Type B pancreatic cell (in vitro differentiated cells): ENCODE results near the gene PARP6. TPM values are rescaled to one million over a fixed set of nuclear protein-coding genes. Genes with fewer than 3 reads are reported as not detected.
"Not testable (repeated sequence)": the region's sequence is repeated elsewhere in the genome, so short reads cannot be mapped to it uniquely, and the experiment has no call there.

Experiments used
- DNase-seq: peaks from one replicate; pipeline ENCODE4 v3.0.0; 2021; ENCODE audit warnings: mixed read lengths; ENCODE audit not compliant: unreplicated experiment; ENCODE audit errors: extremely low spot score
- H3K27ac Mint-ChIP-seq: 2 replicates; pipeline ENCODE4 v1.8.0; 2021; ENCODE audit warnings: mild to moderate bottlenecking, mixed read lengths
- H3K27me3 Mint-ChIP-seq: 2 replicates; pipeline ENCODE4 v1.8.0; 2021; ENCODE audit warnings: mixed read lengths
- H3K36me3 Mint-ChIP-seq: 2 replicates; pipeline ENCODE4 v1.8.0; 2021; ENCODE audit warnings: mixed read lengths
- H3K4me1 Mint-ChIP-seq: one replicate; pipeline ENCODE4 v1.8.0; 2021; ENCODE audit warnings: mixed read lengths; ENCODE audit not compliant: unreplicated experiment
- H3K4me3 Mint-ChIP-seq: 2 replicates; pipeline ENCODE4 v1.8.0; 2021; ENCODE audit warnings: mild to moderate bottlenecking, mixed read lengths
- H3K9me3 Mint-ChIP-seq: 2 replicates; pipeline ENCODE4 v1.8.0; 2021; ENCODE audit warnings: mixed read lengths
- total RNA-seq: library from RNA; stranded (reverse); gene quantifications from 2 replicates; pipeline ENCODE4 v1.2.1, GENCODE V29; 2021; ENCODE audit warnings: low replicate concordance
- TF ChIP-seq, protein P1 (sequence below): fragments of 200-600 bp; sonication (generic); conservative IDR thresholded peaks from 2 replicates; pipeline ENCODE4 v1.5.0; 2021; ENCODE audit warnings: antibody characterized with exemption, mild to moderate bottlenecking

The PARP6 gene
- total RNA-seq, 1 donor from 2014 or later = 97.5 TPM

DNA sequence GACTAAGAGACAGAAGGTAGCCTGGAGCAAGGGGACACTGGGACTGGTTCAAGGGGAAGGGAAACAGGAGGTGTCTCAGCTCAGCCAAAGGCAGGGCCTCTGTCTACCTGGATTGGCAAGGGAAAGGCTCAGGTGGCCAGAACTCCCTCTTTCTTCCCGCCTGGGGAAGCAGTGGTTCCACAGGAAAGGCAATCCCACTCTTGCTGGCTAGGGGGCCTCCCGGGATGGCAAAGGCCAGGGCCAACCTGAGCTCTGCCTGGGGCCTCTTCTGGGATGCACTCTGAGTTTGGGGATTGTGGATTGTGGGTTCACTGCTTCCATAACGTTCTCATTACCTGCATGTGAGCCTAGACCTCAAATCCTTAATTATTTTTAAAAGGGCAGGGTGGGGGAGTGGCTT, 13.0 kb upstream of the PARP6 start:
- Mint-ChIP-seq H3K4me3 (no peak overlapping the region), H3K27me3 (peaks cover 10% of the 10 kb centered on the region), H3K27ac (no peak overlapping the region), H3K9me3 (no peaks in the 10 kb centered on the region), H3K4me1 (no peaks in the 10 kb centered on the region), H3K36me3 (no peaks in the 10 kb centered on the region)
- DNase-seq = no peak
- TF ChIP-seq, protein P1, sequence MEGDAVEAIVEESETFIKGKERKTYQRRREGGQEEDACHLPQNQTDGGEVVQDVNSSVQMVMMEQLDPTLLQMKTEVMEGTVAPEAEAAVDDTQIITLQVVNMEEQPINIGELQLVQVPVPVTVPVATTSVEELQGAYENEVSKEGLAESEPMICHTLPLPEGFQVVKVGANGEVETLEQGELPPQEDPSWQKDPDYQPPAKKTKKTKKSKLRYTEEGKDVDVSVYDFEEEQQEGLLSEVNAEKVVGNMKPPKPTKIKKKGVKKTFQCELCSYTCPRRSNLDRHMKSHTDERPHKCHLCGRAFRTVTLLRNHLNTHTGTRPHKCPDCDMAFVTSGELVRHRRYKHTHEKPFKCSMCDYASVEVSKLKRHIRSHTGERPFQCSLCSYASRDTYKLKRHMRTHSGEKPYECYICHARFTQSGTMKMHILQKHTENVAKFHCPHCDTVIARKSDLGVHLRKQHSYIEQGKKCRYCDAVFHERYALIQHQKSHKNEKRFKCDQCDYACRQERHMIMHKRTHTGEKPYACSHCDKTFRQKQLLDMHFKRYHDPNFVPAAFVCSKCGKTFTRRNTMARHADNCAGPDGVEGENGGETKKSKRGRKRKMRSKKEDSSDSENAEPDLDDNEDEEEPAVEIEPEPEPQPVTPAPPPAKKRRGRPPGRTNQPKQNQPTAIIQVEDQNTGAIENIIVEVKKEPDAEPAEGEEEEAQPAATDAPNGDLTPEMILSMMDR = no peak

DNA sequence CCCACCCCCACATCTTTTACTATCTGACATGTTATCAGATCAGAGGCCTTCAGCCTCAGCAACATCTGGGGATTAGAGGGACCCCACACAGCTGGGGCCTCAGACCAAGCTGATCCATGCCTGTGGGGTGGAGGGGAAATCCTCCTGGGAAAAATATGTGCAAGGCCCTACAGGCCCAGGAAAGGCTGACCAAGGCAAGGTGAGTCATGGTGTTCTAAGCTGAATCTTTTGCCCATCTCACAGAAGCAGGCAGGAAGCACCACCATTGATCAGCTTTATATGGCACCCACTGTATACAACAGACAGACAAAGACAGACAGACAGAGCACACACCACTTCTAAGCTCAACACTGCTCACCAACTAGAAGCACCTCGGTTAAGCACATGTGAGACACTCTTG, 12.4 kb upstream of the PARP6 start:
- no peak for DNase-seq
- TF ChIP-seq, protein P1 = no peak
- no peaks in the 10 kb centered on the region for H3K9me3 Mint-ChIP-seq
- no peaks in the 10 kb centered on the region for H3K36me3 Mint-ChIP-seq
- H3K4me3 Mint-ChIP-seq = no peak overlapping the region
- no peaks in the 10 kb centered on the region for H3K4me1 Mint-ChIP-seq
- peaks cover 9% of the 10 kb centered on the region for H3K27me3 Mint-ChIP-seq
- no peak overlapping the region for H3K27ac Mint-ChIP-seq

DNA sequence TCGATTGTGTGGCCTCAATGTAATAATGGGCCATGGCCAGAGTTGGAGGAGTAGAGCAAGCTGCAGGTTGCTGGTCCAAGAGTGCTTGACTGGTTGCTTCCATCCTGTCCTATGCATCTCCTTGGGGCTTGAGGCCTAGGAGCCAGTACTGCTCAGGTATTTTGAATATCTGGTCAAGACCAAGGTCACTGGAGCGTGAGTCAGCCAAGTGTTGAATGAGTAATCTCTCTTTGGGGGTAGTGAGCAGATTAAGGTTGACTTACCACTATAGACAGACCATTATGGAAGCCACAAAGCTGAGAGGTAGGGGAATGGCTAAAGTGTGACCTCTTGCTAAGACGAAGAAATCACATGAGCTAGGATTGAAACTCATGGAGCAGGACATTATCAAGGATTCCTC, 9.4 kb upstream of the PARP6 start:
- no peak overlapping the region for H3K4me3 Mint-ChIP-seq
- TF ChIP-seq, protein P1 = no peak
- peaks cover 24% of the 10 kb centered on the region for H3K27me3 Mint-ChIP-seq
- no peak for DNase-seq
- no peaks in the 10 kb centered on the region for H3K9me3 Mint-ChIP-seq
- H3K27ac Mint-ChIP-seq = no peak overlapping the region
- H3K36me3 Mint-ChIP-seq = no peaks in the 10 kb centered on the region
- no peaks in the 10 kb centered on the region for H3K4me1 Mint-ChIP-seq

DNA sequence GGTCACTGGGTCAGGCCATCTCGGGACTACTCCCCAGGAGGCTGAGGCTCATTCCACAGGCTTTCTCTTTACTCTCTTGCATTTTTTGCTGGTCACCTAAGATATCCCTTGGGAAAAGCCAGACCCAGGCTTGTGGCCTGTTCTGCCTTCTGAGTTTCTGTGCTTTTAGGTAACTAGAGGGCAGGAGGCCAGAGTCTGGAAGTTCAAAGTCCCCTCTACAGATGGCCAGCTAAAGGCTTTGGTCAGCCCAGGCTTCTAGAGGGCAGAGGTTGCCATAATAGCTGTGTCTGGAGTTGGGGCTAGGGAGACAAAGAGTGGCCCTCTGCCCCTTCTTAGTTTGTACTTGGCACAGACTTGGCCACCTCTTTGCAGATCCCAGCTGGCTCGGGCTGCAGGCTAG, 8.4 kb upstream of the PARP6 start:
- peaks cover 31% of the 10 kb centered on the region for H3K27me3 Mint-ChIP-seq
- no peaks in the 10 kb centered on the region for H3K9me3 Mint-ChIP-seq
- H3K27ac Mint-ChIP-seq = no peak overlapping the region
- H3K36me3 Mint-ChIP-seq = no peaks in the 10 kb centered on the region
- H3K4me1 Mint-ChIP-seq = no peaks in the 10 kb centered on the region
- H3K4me3 Mint-ChIP-seq = no peak overlapping the region
- DNase-seq = no peak
- TF ChIP-seq, protein P1 = no peak

DNA sequence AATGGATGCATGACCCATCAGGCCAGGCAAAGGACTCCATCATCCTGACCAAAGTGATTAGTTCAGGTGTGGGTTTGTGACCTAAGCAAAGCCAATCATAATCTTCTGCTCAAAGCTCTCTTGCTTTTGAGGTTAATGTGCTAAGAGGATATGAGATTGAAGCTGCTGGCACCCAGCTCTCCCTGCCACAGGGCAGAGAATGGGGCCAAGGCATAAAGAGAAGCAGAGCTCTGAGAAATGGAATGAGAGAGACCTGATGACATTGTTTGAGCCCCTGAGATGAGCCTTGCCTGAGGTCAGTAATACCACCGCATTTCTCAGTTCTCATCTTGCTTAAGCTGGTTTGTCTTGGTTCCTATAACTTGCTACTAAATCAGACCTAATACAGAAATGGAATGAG, 6.4 kb upstream of the PARP6 start:
- H3K27me3 Mint-ChIP-seq = peaks cover 31% of the 10 kb centered on the region
- no peak for DNase-seq
- TF ChIP-seq, protein P1 = no peak
- H3K9me3 Mint-ChIP-seq = no peaks in the 10 kb centered on the region
- H3K36me3 Mint-ChIP-seq = no peaks in the 10 kb centered on the region
- no peak overlapping the region for H3K4me3 Mint-ChIP-seq
- H3K27ac Mint-ChIP-seq = no peak overlapping the region
- no peaks in the 10 kb centered on the region for H3K4me1 Mint-ChIP-seq

DNA sequence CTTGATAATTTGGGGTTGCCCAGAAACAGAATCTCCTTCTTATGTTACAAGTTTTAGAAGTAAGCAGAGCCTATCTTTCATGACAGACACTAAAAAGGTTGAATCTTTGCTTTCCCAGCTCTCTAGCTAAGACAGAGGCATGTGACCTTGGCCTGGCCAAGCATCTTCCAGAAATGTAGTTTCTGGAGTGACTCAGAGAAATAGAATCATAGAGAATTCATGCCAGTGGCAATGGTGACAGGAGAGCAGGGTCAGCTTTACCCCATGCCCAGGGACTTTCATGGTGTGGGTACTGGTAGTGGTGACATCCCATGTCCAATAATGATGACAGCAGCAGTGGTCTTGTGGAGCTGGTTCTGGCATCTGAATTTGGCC, 4.0 kb upstream of the PARP6 start:
- no peak overlapping the region for H3K27ac Mint-ChIP-seq
- TF ChIP-seq, protein P1 = no peak
- H3K9me3 Mint-ChIP-seq = no peaks in the 10 kb centered on the region
- H3K27me3 Mint-ChIP-seq = peaks cover 26% of the 10 kb centered on the region
- DNase-seq = no peak
- peaks cover 8% of the 10 kb centered on the region for H3K4me1 Mint-ChIP-seq
- no peaks in the 10 kb centered on the region for H3K36me3 Mint-ChIP-seq
- no peak overlapping the region for H3K4me3 Mint-ChIP-seq

DNA sequence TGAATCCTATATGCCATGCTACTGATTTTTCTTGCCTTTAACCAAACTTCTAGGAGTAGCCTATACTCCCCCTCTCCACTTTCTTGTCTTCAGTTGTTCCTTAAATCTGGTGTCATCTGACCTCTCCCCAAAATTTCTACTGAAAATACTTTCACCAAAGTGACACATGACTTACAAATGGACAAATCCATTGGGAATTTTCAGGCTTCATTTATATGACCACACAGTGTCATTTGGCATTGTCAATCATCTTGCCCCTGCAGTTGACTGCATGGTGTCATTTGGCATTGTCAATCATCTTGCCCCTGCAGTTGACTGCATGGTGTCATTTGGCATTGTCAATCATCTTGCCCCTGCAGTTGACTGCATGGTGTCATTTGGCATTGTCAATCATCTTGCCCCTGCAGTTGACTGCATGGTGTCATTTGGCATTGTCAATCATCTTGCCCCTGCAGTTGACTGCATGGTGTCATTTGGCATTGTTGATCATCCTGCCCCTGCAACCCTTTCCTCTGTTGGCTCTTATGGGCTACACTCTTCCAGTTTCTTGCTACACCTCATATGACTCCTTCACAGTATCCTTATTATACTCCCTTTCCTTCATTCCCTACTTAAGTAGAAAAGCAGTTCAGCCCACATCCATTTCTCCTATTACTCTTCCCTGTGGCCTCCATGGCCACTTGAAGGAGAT, 3.4 kb upstream of the PARP6 start:
- not testable (repeated sequence) for H3K4me3 Mint-ChIP-seq, H3K9me3 Mint-ChIP-seq, DNase-seq, H3K27ac Mint-ChIP-seq, H3K36me3 Mint-ChIP-seq
- Mint-ChIP-seq H3K4me1 (peaks cover 11% of the 10 kb centered on the region), H3K27me3 (peaks cover 26% of the 10 kb centered on the region)
